ENCODE data around the gene RFX1. TPM values are rescaled to one million over a fixed set of nuclear protein-coding genes. Genes with fewer than 3 reads are reported as not detected.

Gene RFX1
- total RNA-seq, 1 experiment from 2014 or later = 25.5 TPM

GRCh38 chr19:13990085-13990484 lies 16.0 kb downstream of the RFX1 start:
- no peak overlapping the region for H3K27ac ChIP-seq
- H3K4me2 ChIP-seq = no peak overlapping the region
- ChIA-PET POLR2A (ENCODE audit: unreplicated experiment) (no interaction called here), CTCF (no interaction called here)
- H2AFZ ChIP-seq = no peak overlapping the region
- no peaks in the 10 kb centered on the region for H3K27me3 ChIP-seq (ENCODE audit: insufficient read depth, low read depth)
- H3K9me2 ChIP-seq (ENCODE audit: insufficient read depth) = no peaks in the 10 kb centered on the region
- no peak for DNase-seq
- intact Hi-C loops (cut with micrococcal nuclease; ENCODE audit: unreplicated experiment) = no loop called here
- H3K4me3 ChIP-seq = no peak overlapping the region
- H3K36me3 ChIP-seq (ENCODE audit: low read depth) = no peaks in the 10 kb centered on the region
- H3K79me2 ChIP-seq (ENCODE audit: low read depth) = 0 out of 2 replicates have a peak, but pooled peaks cover under 1% of the 10 kb centered on the region
- peaks cover 5% of the 10 kb centered on the region; the same call in 1 of the 2 replicates for H3F3A ChIP-seq (ENCODE audit: insufficient read depth, low read depth)
- H4K20me1 ChIP-seq (ENCODE audit: insufficient read depth) = peaks cover 4% of the 10 kb centered on the region; the same call in 1 of the 2 replicates
- no TSS peak for BruUV-seq (replicated peaks)
- no peaks in the 10 kb centered on the region for H3K9me3 ChIP-seq (ENCODE audit: insufficient read depth, low read depth)
- no peak for TF ChIP-seq CTCF (conservative IDR thresholded peaks at IDR 0.05)
- TF ChIP-seq EZH2 (IDR thresholded peaks at IDR 0.05; ENCODE audit: low read depth) = no peak
- H3K4me1 ChIP-seq (replicated peaks; ENCODE audit: insufficient read depth) = no peaks in the 10 kb centered on the region

GRCh38 chr19:13989487-13989886 lies 16.6 kb downstream of the RFX1 start:
- Histone ChIP-seq H4K20me1 (ENCODE audit: insufficient read depth) (peaks cover 6% of the 10 kb centered on the region; the same call in 1 of the 2 replicates), H3K9me2 (ENCODE audit: insufficient read depth) (no peaks in the 10 kb centered on the region), H3K4me1 (replicated peaks; ENCODE audit: insufficient read depth) (no peaks in the 10 kb centered on the region), H2AFZ (no peak overlapping the region), H3K79me2 (ENCODE audit: low read depth) (no peaks in the 10 kb centered on the region), H3K9me3 (ENCODE audit: insufficient read depth, low read depth) (no peaks in the 10 kb centered on the region), H3K36me3 (ENCODE audit: low read depth) (no peaks in the 10 kb centered on the region), H3K4me2 (no peak overlapping the region), H3K27me3 (ENCODE audit: insufficient read depth, low read depth) (no peaks in the 10 kb centered on the region), H3K27ac (no peak overlapping the region), H3F3A (ENCODE audit: insufficient read depth, low read depth) (peaks cover 5% of the 10 kb centered on the region; the same call in 1 of the 2 replicates), H3K4me3 (no peak overlapping the region)
- ChIA-PET CTCF (no interaction called here), POLR2A (ENCODE audit: unreplicated experiment) (no interaction called here)
- BruUV-seq (replicated peaks) = no TSS peak
- DNase-seq = no peak
- intact Hi-C loops (cut with micrococcal nuclease; ENCODE audit: unreplicated experiment) = no loop called here
- no peak for TF ChIP-seq EZH2 (IDR thresholded peaks at IDR 0.05; ENCODE audit: low read depth)
- no peak for TF ChIP-seq CTCF (conservative IDR thresholded peaks at IDR 0.05)

- intact Hi-C loops (cut with micrococcal nuclease; ENCODE audit: unreplicated experiment) = no loop called here
- Histone ChIP-seq H3K4me3 (no peak overlapping the region), H3K36me3 (ENCODE audit: low read depth) (no peaks in the 10 kb centered on the region), H3K9me2 (ENCODE audit: insufficient read depth) (no peaks in the 10 kb centered on the region), H3K79me2 (ENCODE audit: low read depth) (no peaks in the 10 kb centered on the region), H3K9me3 (ENCODE audit: insufficient read depth, low read depth) (no peaks in the 10 kb centered on the region), H4K20me1 (ENCODE audit: insufficient read depth) (peaks cover 6% of the 10 kb centered on the region; the same call in 1 of the 2 replicates), H3K4me1 (replicated peaks; ENCODE audit: insufficient read depth) (no peaks in the 10 kb centered on the region), H3F3A (ENCODE audit: insufficient read depth, low read depth) (peaks cover 5% of the 10 kb centered on the region; the same call in 1 of the 2 replicates), H3K27me3 (ENCODE audit: insufficient read depth, low read depth) (no peaks in the 10 kb centered on the region), H3K27ac (no peak overlapping the region), H2AFZ (no peak overlapping the region), H3K4me2 (no peak overlapping the region)
- ChIA-PET POLR2A (ENCODE audit: unreplicated experiment) (interaction anchor here (0.6 kb wide), 1 partner anchor 18 kb away, joined by 3 read pairs; no protein-coding TSS in a partner anchor), CTCF (interaction anchor here (0.6 kb wide), 2 partner anchors 46 to 301 kb away, joined by 3 to 6 read pairs; no protein-coding TSS in a partner anchor)
- no peak for TF ChIP-seq EZH2 (IDR thresholded peaks at IDR 0.05; ENCODE audit: low read depth)
- no TSS peak for BruUV-seq (replicated peaks)
- DNase-seq = no peak
These were observed 18.8 kb downstream of the RFX1 start for GRCh38 chr19:13987101-13987890.

All from PC-9 (cell line).